ENCODE results near the gene PTPRK. TPM values are rescaled to one million over a fixed set of nuclear protein-coding genes. Genes with fewer than 3 reads are reported as not detected.

Gene PTPRK
- total RNA-seq (2021; ENCODE audit: unreplicated experiment) = 34.2 TPM
- 15.9 and 16.6 TPM in 2 replicates for polyA plus RNA-seq (2012)
- Bru-seq, nascent RNA = percentile 77 among the genes with signal in this experiment
- BruChase-seq, experiment 1, labeled RNA remaining after a 6-hour chase = percentile 56 among the genes with signal in this experiment
- BruChase-seq, experiment 2, labeled RNA remaining after a 2-hour chase = percentile 54 among the genes with signal in this experiment
- long read RNA-seq, full-length matches to known transcripts = 9 of 56 reads
- long read RNA-seq, partial matches to known transcripts = 38 of 56 reads
- long read RNA-seq, other reads (novel, unspliced or antisense) = 9 of 56 reads

DNA sequence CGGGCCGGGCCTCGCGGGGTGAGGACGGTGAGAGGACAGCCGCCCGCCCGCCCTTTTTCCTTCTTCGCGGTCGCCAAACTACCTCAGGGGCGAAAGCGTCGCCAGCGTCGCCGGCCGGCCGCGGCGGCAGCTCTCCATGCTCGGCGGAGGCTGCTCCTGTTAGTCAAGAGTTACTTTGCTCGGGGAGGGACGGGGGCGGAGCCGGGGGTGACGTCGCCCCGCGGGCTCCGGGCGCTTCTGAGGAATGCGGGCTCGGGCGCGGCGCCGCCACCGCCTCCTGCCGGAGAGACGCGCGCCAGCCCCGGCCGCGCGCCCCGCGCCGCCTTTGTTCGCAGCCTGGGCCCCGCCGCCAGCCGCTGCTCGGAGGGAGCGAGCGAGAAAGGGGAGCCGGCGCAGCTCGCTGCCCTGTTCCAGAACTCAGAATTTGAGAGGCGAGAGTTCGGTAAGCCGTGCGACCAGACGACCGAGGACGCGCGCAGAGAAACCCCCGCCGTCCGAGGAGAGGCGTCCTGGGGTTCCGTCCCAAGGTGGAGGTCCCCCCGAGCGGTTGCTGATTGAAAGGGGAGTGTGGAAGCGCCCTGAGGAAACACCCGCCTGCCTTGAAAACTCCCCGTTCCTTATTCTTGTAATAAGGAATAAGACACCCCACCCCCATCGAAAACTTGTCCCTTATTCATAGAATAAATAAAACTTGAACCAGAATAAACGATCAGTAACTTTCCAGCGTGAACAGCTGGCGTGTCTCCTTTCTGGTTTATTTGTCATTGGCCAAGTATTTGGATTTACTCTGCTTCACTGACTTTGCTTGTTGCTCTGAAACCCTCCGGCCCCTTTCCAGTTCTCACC is at the start of gene PTPRK:
PTPRK (minus strand) TSS at position 164 of the 846 bp plus-strand sequence. CDS start 241 bp downstream, outside the sequence.
- no peaks in the 10 kb centered on the region for H3K9me3 ChIP-seq (ENCODE audit: control insufficient read depth in 1 of 2, insufficient read depth in 1 of 2, low read depth in 1 of 2, low read length in 2 of 2)
- peaks cover 10 to 22% of the 10 kb centered on the region in 2 experiments; a peak in 3 of 4 replicates for H3K4me1 ChIP-seq (ENCODE audit: control insufficient read depth in 1 of 2, insufficient read depth in 2 of 2, low read length in 2 of 2)
- ChIA-PET POLR2A (interaction anchor here (1.2 kb wide), 1 partner anchor 784 kb away, joined by 4 read pairs; no protein-coding TSS in a partner anchor), RAD21 (ENCODE audit: low non-redundant PET in 1 of 2, low total read pairs in 2 of 2, uncharacterized antibody in 2 of 2, unreplicated experiment in 2 of 2) (no interaction called here), CTCF (interaction anchor here (0.5 to 1.8 kb wide), 5 partner anchors 11 to 783 kb away, joined by 3 to 7 read pairs (median 3); no protein-coding TSS in a partner anchor)
- DNase-seq (ENCODE audit: low read depth, low spot score) (peak; percentile 76), ATAC-seq (peak; percentile 87)
- no peaks in the 10 kb centered on the region for H3K36me3 ChIP-seq (ENCODE audit: control insufficient read depth in 1 of 2, insufficient read depth in 2 of 2, low read length in 2 of 2)
- H3K79me2 ChIP-seq (ENCODE audit: insufficient read depth, low read length) = peaks cover 40% of the 10 kb centered on the region
- peak within 1 kb of the TSS; percentile 84 for H3K27ac ChIP-seq (ENCODE audit: low read depth, low read length)
- no peaks in the 10 kb centered on the region for H3K9me2 ChIP-seq (ENCODE audit: insufficient read depth)
- H3K9ac ChIP-seq (ENCODE audit: low read length) = peak within 1 kb of the TSS; percentile 90
- BruUV-seq (replicated peaks) = TSS peak; percentile 88
- peak within 1 kb of the TSS; percentile 94 for H2AFZ ChIP-seq (ENCODE audit: low read depth, low read length, poor library complexity, severe bottlenecking)
- no peaks in the 10 kb centered on the region for H3K27me3 ChIP-seq (ENCODE audit: insufficient read depth, low read length)
- peak within 1 kb of the TSS; percentile 97 for H3K4me2 ChIP-seq (ENCODE audit: low read length)
- H3K4me3 ChIP-seq (replicated peaks in 1 of 2; ENCODE audit: low read depth in 1 of 2, low read length in 2 of 2) = peak within 1 kb of the TSS; percentile 86 to 92
- no peaks in the 10 kb centered on the region for H4K20me1 ChIP-seq (ENCODE audit: insufficient read depth)
- intact Hi-C loops (cut with micrococcal nuclease) = loop anchor here (2.0 kb wide), 1 partner anchor 784 kb away; no protein-coding TSS in a partner anchor
- no peak for TF ChIP-seq CEBPB (IDR thresholded peaks at IDR 0.05; ENCODE audit: low read depth)
- TF ChIP-seq, protein P1, sequence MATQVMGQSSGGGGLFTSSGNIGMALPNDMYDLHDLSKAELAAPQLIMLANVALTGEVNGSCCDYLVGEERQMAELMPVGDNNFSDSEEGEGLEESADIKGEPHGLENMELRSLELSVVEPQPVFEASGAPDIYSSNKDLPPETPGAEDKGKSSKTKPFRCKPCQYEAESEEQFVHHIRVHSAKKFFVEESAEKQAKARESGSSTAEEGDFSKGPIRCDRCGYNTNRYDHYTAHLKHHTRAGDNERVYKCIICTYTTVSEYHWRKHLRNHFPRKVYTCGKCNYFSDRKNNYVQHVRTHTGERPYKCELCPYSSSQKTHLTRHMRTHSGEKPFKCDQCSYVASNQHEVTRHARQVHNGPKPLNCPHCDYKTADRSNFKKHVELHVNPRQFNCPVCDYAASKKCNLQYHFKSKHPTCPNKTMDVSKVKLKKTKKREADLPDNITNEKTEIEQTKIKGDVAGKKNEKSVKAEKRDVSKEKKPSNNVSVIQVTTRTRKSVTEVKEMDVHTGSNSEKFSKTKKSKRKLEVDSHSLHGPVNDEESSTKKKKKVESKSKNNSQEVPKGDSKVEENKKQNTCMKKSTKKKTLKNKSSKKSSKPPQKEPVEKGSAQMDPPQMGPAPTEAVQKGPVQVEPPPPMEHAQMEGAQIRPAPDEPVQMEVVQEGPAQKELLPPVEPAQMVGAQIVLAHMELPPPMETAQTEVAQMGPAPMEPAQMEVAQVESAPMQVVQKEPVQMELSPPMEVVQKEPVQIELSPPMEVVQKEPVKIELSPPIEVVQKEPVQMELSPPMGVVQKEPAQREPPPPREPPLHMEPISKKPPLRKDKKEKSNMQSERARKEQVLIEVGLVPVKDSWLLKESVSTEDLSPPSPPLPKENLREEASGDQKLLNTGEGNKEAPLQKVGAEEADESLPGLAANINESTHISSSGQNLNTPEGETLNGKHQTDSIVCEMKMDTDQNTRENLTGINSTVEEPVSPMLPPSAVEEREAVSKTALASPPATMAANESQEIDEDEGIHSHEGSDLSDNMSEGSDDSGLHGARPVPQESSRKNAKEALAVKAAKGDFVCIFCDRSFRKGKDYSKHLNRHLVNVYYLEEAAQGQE (IDR thresholded peaks at IDR 0.05; ENCODE audit: low read depth) = no peak
- TF ChIP-seq TCF7L2 (IDR thresholded peaks at IDR 0.05; ENCODE audit: borderline replicate concordance, extremely low read depth, insufficient read depth, insufficient read length) = peak; percentile 83
- TF ChIP-seq, protein P2, sequence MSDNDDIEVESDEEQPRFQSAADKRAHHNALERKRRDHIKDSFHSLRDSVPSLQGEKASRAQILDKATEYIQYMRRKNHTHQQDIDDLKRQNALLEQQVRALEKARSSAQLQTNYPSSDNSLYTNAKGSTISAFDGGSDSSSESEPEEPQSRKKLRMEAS (IDR thresholded peaks at IDR 0.05) = peak; percentile 62
- TF ChIP-seq EGR1 (IDR thresholded peaks at IDR 0.05; ENCODE audit: low read depth) = peak; percentile 62; the same call in 1 of the 2 replicates
- TF ChIP-seq, protein P3, sequence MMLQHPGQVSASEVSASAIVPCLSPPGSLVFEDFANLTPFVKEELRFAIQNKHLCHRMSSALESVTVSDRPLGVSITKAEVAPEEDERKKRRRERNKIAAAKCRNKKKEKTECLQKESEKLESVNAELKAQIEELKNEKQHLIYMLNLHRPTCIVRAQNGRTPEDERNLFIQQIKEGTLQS (IDR thresholded peaks at IDR 0.05) = no peak
- TF ChIP-seq SIN3A (IDR thresholded peaks at IDR 0.05; ENCODE audit: low read depth) = peak; percentile 69; the same call in 1 of the 2 replicates
- no peak for TF ChIP-seq ZNF274 (IDR thresholded peaks at IDR 0.05; ENCODE audit: low read depth, low read length)
- TF ChIP-seq, protein P4, sequence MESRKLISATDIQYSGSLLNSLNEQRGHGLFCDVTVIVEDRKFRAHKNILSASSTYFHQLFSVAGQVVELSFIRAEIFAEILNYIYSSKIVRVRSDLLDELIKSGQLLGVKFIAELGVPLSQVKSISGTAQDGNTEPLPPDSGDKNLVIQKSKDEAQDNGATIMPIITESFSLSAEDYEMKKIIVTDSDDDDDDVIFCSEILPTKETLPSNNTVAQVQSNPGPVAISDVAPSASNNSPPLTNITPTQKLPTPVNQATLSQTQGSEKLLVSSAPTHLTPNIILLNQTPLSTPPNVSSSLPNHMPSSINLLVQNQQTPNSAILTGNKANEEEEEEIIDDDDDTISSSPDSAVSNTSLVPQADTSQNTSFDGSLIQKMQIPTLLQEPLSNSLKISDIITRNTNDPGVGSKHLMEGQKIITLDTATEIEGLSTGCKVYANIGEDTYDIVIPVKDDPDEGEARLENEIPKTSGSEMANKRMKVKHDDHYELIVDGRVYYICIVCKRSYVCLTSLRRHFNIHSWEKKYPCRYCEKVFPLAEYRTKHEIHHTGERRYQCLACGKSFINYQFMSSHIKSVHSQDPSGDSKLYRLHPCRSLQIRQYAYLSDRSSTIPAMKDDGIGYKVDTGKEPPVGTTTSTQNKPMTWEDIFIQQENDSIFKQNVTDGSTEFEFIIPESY (IDR thresholded peaks at IDR 0.05; ENCODE audit: extremely low read depth, insufficient replicate concordance, low read length) = peak; percentile 38
- TF ChIP-seq RAD21 (IDR thresholded peaks at IDR 0.05; ENCODE audit: low read depth) = no peak
- TF ChIP-seq YY1 (IDR thresholded peaks at IDR 0.05; ENCODE audit: extremely low read depth, insufficient replicate concordance, low read depth, low read length) = peak; percentile 77
- TF ChIP-seq, protein P5, sequence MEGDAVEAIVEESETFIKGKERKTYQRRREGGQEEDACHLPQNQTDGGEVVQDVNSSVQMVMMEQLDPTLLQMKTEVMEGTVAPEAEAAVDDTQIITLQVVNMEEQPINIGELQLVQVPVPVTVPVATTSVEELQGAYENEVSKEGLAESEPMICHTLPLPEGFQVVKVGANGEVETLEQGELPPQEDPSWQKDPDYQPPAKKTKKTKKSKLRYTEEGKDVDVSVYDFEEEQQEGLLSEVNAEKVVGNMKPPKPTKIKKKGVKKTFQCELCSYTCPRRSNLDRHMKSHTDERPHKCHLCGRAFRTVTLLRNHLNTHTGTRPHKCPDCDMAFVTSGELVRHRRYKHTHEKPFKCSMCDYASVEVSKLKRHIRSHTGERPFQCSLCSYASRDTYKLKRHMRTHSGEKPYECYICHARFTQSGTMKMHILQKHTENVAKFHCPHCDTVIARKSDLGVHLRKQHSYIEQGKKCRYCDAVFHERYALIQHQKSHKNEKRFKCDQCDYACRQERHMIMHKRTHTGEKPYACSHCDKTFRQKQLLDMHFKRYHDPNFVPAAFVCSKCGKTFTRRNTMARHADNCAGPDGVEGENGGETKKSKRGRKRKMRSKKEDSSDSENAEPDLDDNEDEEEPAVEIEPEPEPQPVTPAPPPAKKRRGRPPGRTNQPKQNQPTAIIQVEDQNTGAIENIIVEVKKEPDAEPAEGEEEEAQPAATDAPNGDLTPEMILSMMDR (IDR thresholded peaks at IDR 0.05 in 2 of 3, conservative IDR thresholded peaks at IDR 0.05 in 1 of 3; ENCODE audit: borderline replicate concordance in 1 of 3, insufficient read depth in 1 of 3, low read depth in 2 of 3, low read length in 2 of 3) = peak in 2 of 3 experiments; percentile 21 to 42; a peak in 2 of 6 replicates
- no peak for TF ChIP-seq EZH2phosphoT487 (IDR thresholded peaks at IDR 0.05; ENCODE audit: borderline replicate concordance)
- no peak; the same call in 1 of the 2 replicates for TF ChIP-seq JUND (IDR thresholded peaks at IDR 0.05)
